ENCODE measurements around the gene FUT1. TPM values are rescaled to one million over a fixed set of nuclear protein-coding genes. Genes with fewer than 3 reads are reported as not detected.
"Not testable (repeated sequence)": the region's sequence is repeated elsewhere in the genome, so short reads cannot be mapped to it uniquely, and the experiment has no call there.

Gene FUT1
- total RNA-seq, 1 experiment from 2014 or later: 14.7 TPM

GRCh38 chr19:48765816-48766215 lies 13.4 kb upstream of the FUT1 start:
- H3K36me3 Mint-ChIP-seq (ENCODE audit: insufficient read depth, unreplicated experiment); H3K4me1 Mint-ChIP-seq (ENCODE audit: insufficient read depth, unreplicated experiment); DNase-seq (ENCODE audit: unreplicated experiment); H3K4me3 Mint-ChIP-seq (ENCODE audit: unreplicated experiment); BruUV-seq (replicated peaks); intact Hi-C loops (cut with micrococcal nuclease); POLR2A ChIA-PET; CTCF ChIA-PET; H3K27ac Mint-ChIP-seq (ENCODE audit: low read depth, unreplicated experiment); H3K9me3 Mint-ChIP-seq (ENCODE audit: unreplicated experiment): not testable (repeated sequence)
- H3K27me3 Mint-ChIP-seq (ENCODE audit: insufficient read depth, unreplicated experiment): peaks cover 42% of the 10 kb centered on the region

- Mint-ChIP-seq H3K4me3 (ENCODE audit: unreplicated experiment) (no peak overlapping the region), H3K9me3 (ENCODE audit: unreplicated experiment) (no peaks in the 10 kb centered on the region), H3K36me3 (ENCODE audit: insufficient read depth, unreplicated experiment) (peaks cover 6% of the 10 kb centered on the region), H3K27me3 (ENCODE audit: insufficient read depth, unreplicated experiment) (peaks cover 37% of the 10 kb centered on the region), H3K4me1 (ENCODE audit: insufficient read depth, unreplicated experiment) (peaks cover under 1% of the 10 kb centered on the region), H3K27ac (ENCODE audit: low read depth, unreplicated experiment) (no peak overlapping the region)
- no peak for DNase-seq (ENCODE audit: unreplicated experiment)
- POLR2A ChIA-PET: no interaction called here
- TF ChIP-seq CTCF (IDR thresholded peaks at IDR 0.05; ENCODE audit: unreplicated experiment): no peak
- CTCF ChIA-PET: interaction anchor here (0.6 kb wide), 3 partner anchors 111 to 712 kb away, joined by 3 to 4 read pairs (median 3); no protein-coding TSS in a partner anchor
- BruUV-seq (replicated peaks): no TSS peak
- intact Hi-C loops (cut with micrococcal nuclease): no loop called here
These were observed 8.2 kb upstream of the FUT1 start for GRCh38 chr19:48760504-48761205.

- Mint-ChIP-seq H3K4me3 (ENCODE audit: unreplicated experiment) (no peak overlapping the region), H3K36me3 (ENCODE audit: insufficient read depth, unreplicated experiment) (peaks cover 6% of the 10 kb centered on the region), H3K27ac (ENCODE audit: low read depth, unreplicated experiment) (no peak overlapping the region), H3K27me3 (ENCODE audit: insufficient read depth, unreplicated experiment) (peaks cover 24% of the 10 kb centered on the region), H3K4me1 (ENCODE audit: insufficient read depth, unreplicated experiment) (peaks cover 17% of the 10 kb centered on the region), H3K9me3 (ENCODE audit: unreplicated experiment) (no peaks in the 10 kb centered on the region)
- intact Hi-C loops (cut with micrococcal nuclease): no loop called here
- BruUV-seq (replicated peaks): no TSS peak
- ChIA-PET POLR2A (no interaction called here), CTCF (interaction anchor here (1.2 kb wide), 1 partner anchor 69 kb away, joined by 6 read pairs; no protein-coding TSS in a partner anchor)
- DNase-seq (ENCODE audit: unreplicated experiment): no peak
- TF ChIP-seq CTCF (IDR thresholded peaks at IDR 0.05; ENCODE audit: unreplicated experiment): no peak
These were observed 5.3 kb upstream of the FUT1 start for GRCh38 chr19:48757741-48758144.

- peaks cover 18% of the 10 kb centered on the region for H3K27me3 Mint-ChIP-seq (ENCODE audit: insufficient read depth, unreplicated experiment)
- no TSS peak for BruUV-seq (replicated peaks)
- peaks cover 19% of the 10 kb centered on the region for H3K4me1 Mint-ChIP-seq (ENCODE audit: insufficient read depth, unreplicated experiment)
- H3K9me3 Mint-ChIP-seq (ENCODE audit: unreplicated experiment): no peaks in the 10 kb centered on the region
- no peak for DNase-seq (ENCODE audit: unreplicated experiment)
- H3K27ac Mint-ChIP-seq (ENCODE audit: low read depth, unreplicated experiment): no peak overlapping the region
- intact Hi-C loops (cut with micrococcal nuclease): no loop called here
- TF ChIP-seq CTCF (IDR thresholded peaks at IDR 0.05; ENCODE audit: unreplicated experiment): no peak
- ChIA-PET CTCF (no interaction called here), POLR2A (no interaction called here)
- no peak overlapping the region for H3K4me3 Mint-ChIP-seq (ENCODE audit: unreplicated experiment)
- peaks cover 10% of the 10 kb centered on the region for H3K36me3 Mint-ChIP-seq (ENCODE audit: insufficient read depth, unreplicated experiment)
These were observed 4.7 kb upstream of the FUT1 start for GRCh38 chr19:48757089-48757675.

All from MCF 10A (cell line).